Endodermal cell (in vitro differentiated cells): ENCODE data around the gene FGFRL1. TPM values are rescaled to one million over a fixed set of nuclear protein-coding genes. Genes with fewer than 3 reads are reported as not detected.

Source experiments
- DNase-seq: peaks from one replicate; pipeline ENCODE4 v3.0.0-alpha.2; 2017
- H3K27ac ChIP-seq: 2 replicates; pipeline ENCODE4 v1.5.1; 2013; ENCODE audit warnings: mild to moderate bottlenecking, low read depth, low read length, moderate library complexity
- H3K27me3 ChIP-seq: 2 replicates; pipeline ENCODE4 v1.6.1; 2013; ENCODE audit warnings: mild to moderate bottlenecking, low read length, moderate library complexity; ENCODE audit not compliant: insufficient read depth, control insufficient read depth, poor library complexity, severe bottlenecking
- H3K36me3 ChIP-seq: 2 replicates; pipeline ENCODE4 v1.7.0; 2013; ENCODE audit warnings: mild to moderate bottlenecking, low read length, moderate library complexity; ENCODE audit not compliant: control insufficient read depth, insufficient read depth
- H3K4me1 ChIP-seq: one replicate; pipeline ENCODE4 v1.7.0; 2013; ENCODE audit warnings: low read length; ENCODE audit not compliant: control insufficient read depth, insufficient read depth
- H3K4me3 ChIP-seq: 2 replicates; pipeline ENCODE4 v1.5.1; 2013; ENCODE audit warnings: mild to moderate bottlenecking, low read length, moderate library complexity
- H3K9ac ChIP-seq: 2 replicates; pipeline ENCODE4 v1.6.1; 2013; ENCODE audit warnings: mild to moderate bottlenecking, low read length, moderate library complexity; ENCODE audit not compliant: poor library complexity, severe bottlenecking; ENCODE audit errors: extremely low read depth
- H3K9me3 ChIP-seq: 2 replicates; pipeline ENCODE4 v1.6.1; 2013; ENCODE audit warnings: mild to moderate bottlenecking, low read length, moderate library complexity; ENCODE audit not compliant: control insufficient read depth
- H3K27ac Mint-ChIP-seq: 2 replicates; pipeline ENCODE4 v1.8.0; 2020; ENCODE audit warnings: mixed read lengths
- H3K27me3 Mint-ChIP-seq: 2 replicates; pipeline ENCODE4 v1.8.0; 2021; ENCODE audit warnings: mild to moderate bottlenecking, mixed read lengths; ENCODE audit not compliant: insufficient read depth
- H3K36me3 Mint-ChIP-seq: 2 replicates; pipeline ENCODE4 v1.8.0; 2020; ENCODE audit warnings: low read depth, mixed read lengths
- H3K4me1 Mint-ChIP-seq: 2 replicates; pipeline ENCODE4 v1.8.0; 2020; ENCODE audit warnings: mixed read lengths
- H3K4me3 Mint-ChIP-seq: 2 replicates; pipeline ENCODE4 v1.8.0; 2020; ENCODE audit warnings: mild to moderate bottlenecking, moderate library complexity, mixed read lengths
- H3K9me3 Mint-ChIP-seq: 2 replicates; pipeline ENCODE4 v1.8.0; 2020; ENCODE audit warnings: mild to moderate bottlenecking, mixed read lengths
- CTCF ChIP-seq: fragments of 200-600 bp; sonication (generic); conservative IDR thresholded peaks from 2 replicates; pipeline ENCODE4 v1.5.0; 2021; ENCODE audit warnings: antibody characterized with exemption, mild to moderate bottlenecking
- WGBS, 2 experiments: methylation state at CpG; one replicate each; pipeline versions ENCODE4 v1.1.5 to v1.1.7; 2013; ENCODE audit warnings: missing lambda C conversion rate in 2 of 2, mixed read lengths in 1 of 2; ENCODE audit not compliant: insufficient coverage in 1 of 2, insufficient read length in 1 of 2; 5-methylcytosine and 5-hydroxymethylcytosine counted together
- total RNA-seq, 2 donors: library from RNA; stranded (reverse); fragmentation: NEBNext Ultra II Directional in 1 of 2; extraction: Animal tissue kit (Norgen Biotek cat#: 25700) in 1 of 2; gene quantifications; 2 replicates in 1 of 2; 3 replicates in 1 of 2; pipeline ENCODE4 v1.2.1, GENCODE V29; 2021

FGFRL1 gene
- total RNA-seq, 2 donors from 2014 or later = 51.0 to 93.3 TPM

- 12 to 15% methylated on average over 22 to 67 of the region's 69 CpGs for WGBS, 2 experiments
- H3K4me1 ChIP-seq = peaks cover 3% of the 10 kb centered on the region
Observed at GRCh38 chr4:1012034-1012739, 761 bp downstream of the FGFRL1 start.

GRCh38 chr4:1013225-1014073 is 2.0 kb downstream of the FGFRL1 start:
- Histone ChIP-seq H3K9ac (no peak overlapping the region), H3K27me3 (peaks cover 24% of the 10 kb centered on the region), H3K4me1 (peaks cover 8% of the 10 kb centered on the region), H3K36me3 (peaks cover 8% of the 10 kb centered on the region), H3K27ac (no peak overlapping the region), H3K9me3 (no peaks in the 10 kb centered on the region), H3K4me3 (no peak overlapping the region)
- peaks cover 19% of the 10 kb centered on the region for H3K27me3 Mint-ChIP-seq
- H3K4me3 Mint-ChIP-seq = peak overlapping the region; percentile 55
- 94 to 96% methylated on average over 30 to 43 of the region's 43 CpGs for WGBS, 2 experiments
- peaks cover 12% of the 10 kb centered on the region for H3K4me1 Mint-ChIP-seq
- H3K27ac Mint-ChIP-seq = no peak overlapping the region
- DNase-seq = no peak
- TF ChIP-seq CTCF = no peak
- H3K9me3 Mint-ChIP-seq = no peaks in the 10 kb centered on the region
- H3K36me3 Mint-ChIP-seq = peaks cover 8% of the 10 kb centered on the region

More at GRCh38 chr4:1012034-1012739, 761 bp downstream of the FGFRL1 start:
- Mint-ChIP-seq H3K27ac (no peak overlapping the region), H3K4me1 (peaks cover 6% of the 10 kb centered on the region), H3K9me3 (peaks cover 3% of the 10 kb centered on the region), H3K36me3 (peaks cover 8% of the 10 kb centered on the region), H3K27me3 (peaks cover 30% of the 10 kb centered on the region), H3K4me3 (peak overlapping the region; percentile 55)
- Histone ChIP-seq H3K9me3 (peaks cover under 1% of the 10 kb centered on the region), H3K27ac (no peak overlapping the region), H3K9ac (no peak overlapping the region), H3K36me3 (peaks cover 8% of the 10 kb centered on the region), H3K27me3 (peaks cover 36% of the 10 kb centered on the region), H3K4me3 (peak overlapping the region; percentile 58)
- TF ChIP-seq CTCF = no peak
- peak; percentile 87 for DNase-seq

GRCh38 chr4:1014291-1015167 is 3.1 kb downstream of the FGFRL1 start:
- 69 to 89% methylated on average over 16 to 36 of the region's 36 CpGs for WGBS, 2 experiments
- peaks cover 11% of the 10 kb centered on the region for H3K27me3 Mint-ChIP-seq
- H3K36me3 Mint-ChIP-seq = peaks cover 8% of the 10 kb centered on the region
- H3K27me3 ChIP-seq = peaks cover 14% of the 10 kb centered on the region
- no peak overlapping the region for H3K9ac ChIP-seq
- no peak overlapping the region for H3K27ac Mint-ChIP-seq
- no peak for TF ChIP-seq CTCF
- no peaks in the 10 kb centered on the region for H3K9me3 ChIP-seq
- DNase-seq = no peak
- H3K4me1 Mint-ChIP-seq = peaks cover 15% of the 10 kb centered on the region
- no peaks in the 10 kb centered on the region for H3K9me3 Mint-ChIP-seq
- H3K27ac ChIP-seq = peak overlapping the region; percentile 85
- peaks cover 18% of the 10 kb centered on the region for H3K4me1 ChIP-seq
- peaks cover 8% of the 10 kb centered on the region for H3K36me3 ChIP-seq
- H3K4me3 Mint-ChIP-seq = no peak overlapping the region
- H3K4me3 ChIP-seq = no peak overlapping the region
